Endothelial cell of umbilical vein (primary cell): ENCODE results near the gene TCN2. TPM values are rescaled to one million over a fixed set of nuclear protein-coding genes. Genes with fewer than 3 reads are reported as not detected.

Experiments
- BruUV-seq: library from RNA; stranded (reverse); fragments of 400-500 nt; replicated peaks from 2 replicates; lab custom pipeline; 2021; lab: Mats Ljungman, UMichigan
- CTCF ChIA-PET: fragments of 300-600, 350-600 bp; sonication (Branson Sonifier 250); formaldehyde crosslinking; loops from one replicate; lab custom pipeline; 2021; ENCODE audit warnings: antibody characterized with exemption, inconsistent platforms; lab: Charles Lee
- POLR2A ChIA-PET: fragments of 300-600, 350-600 bp; sonication (Branson Sonifier 250); formaldehyde crosslinking; loops from one replicate; lab custom pipeline; 2021; ENCODE audit warnings: antibody characterized with exemption, inconsistent platforms; lab: Charles Lee
- DNase-seq: peaks from one replicate; pipeline ENCODE4 v3.0.0-alpha.2; 2011; ENCODE audit warnings: low read depth, low spot score
- FAIRE-seq: peaks from 2 replicates; lab custom pipeline; 2011; peaks lifted over from hg19 to GRCh38; lab: Jason Lieb, UNC
- H2AFZ ChIP-seq: 2 replicates; pipeline ENCODE4 v1.6.0; 2012; ENCODE audit warnings: low read depth, low read length, control low read depth, inconsistent platforms
- H3K27ac ChIP-seq: 2 replicates; pipeline ENCODE4 v1.5.1; 2011; ENCODE audit warnings: low read depth, mild to moderate bottlenecking, control low read depth, low read length, moderate library complexity; ENCODE audit not compliant: insufficient read depth
- H3K27me3 ChIP-seq, 2 experiments: 2 replicates each; pipeline versions ENCODE4 v1.6.0 to v1.6.1; 2011; ENCODE audit warnings: low read length in 2 of 2, mixed read lengths in 1 of 2; ENCODE audit not compliant: control insufficient read depth in 2 of 2, insufficient read depth in 2 of 2
- H3K36me3 ChIP-seq, 2 experiments: 2 replicates in 1 of 2; 3 replicates in 1 of 2; pipeline ENCODE4 v1.5.1; 2011; ENCODE audit warnings: low read length in 2 of 2, mild to moderate bottlenecking in 1 of 2, moderate library complexity in 1 of 2; ENCODE audit not compliant: control insufficient read depth in 2 of 2, insufficient read depth in 2 of 2; ENCODE audit errors: extremely low read depth in 1 of 2
- H3K4me1 ChIP-seq: 3 replicates; pipeline ENCODE4 v1.5.1; 2011; ENCODE audit warnings: mild to moderate bottlenecking, low read length; ENCODE audit not compliant: control insufficient read depth, insufficient read depth; ENCODE audit errors: extremely low read depth
- H3K4me2 ChIP-seq: 2 replicates; pipeline ENCODE4 v1.6.1; 2011; ENCODE audit warnings: low read length, control low read depth, mixed read lengths; ENCODE audit not compliant: insufficient read depth
- H3K4me3 ChIP-seq, 3 experiments: fragments of 200-600 bp in 1 of 3; sonication (generic), shearing (Covaris generic) in 1 of 3; replicated peaks in 1 of 3; 2 replicates each; pipeline ENCODE4 v1.5.1; 2011 to 2016; ENCODE audit warnings: control low read depth in 3 of 3, low read length in 3 of 3, mild to moderate bottlenecking in 2 of 3, inconsistent platforms in 1 of 3, low read depth in 1 of 3, moderate library complexity in 1 of 3; ENCODE audit not compliant: insufficient read depth in 1 of 3
- H3K79me2 ChIP-seq: 2 replicates; pipeline ENCODE4 v1.6.0; 2012; ENCODE audit warnings: low read length, inconsistent platforms; ENCODE audit not compliant: control insufficient read depth, insufficient read depth
- H3K9ac ChIP-seq: replicated peaks from 2 replicates; pipeline ENCODE3; 2011; ENCODE audit warnings: low read length, control low read depth; ENCODE audit not compliant: insufficient read depth; ENCODE audit errors: extremely low read depth
- H3K9me1 ChIP-seq: replicated peaks from 3 replicates; pipeline ENCODE4 v1.6.0; 2011; ENCODE audit warnings: mild to moderate bottlenecking, low read length; ENCODE audit not compliant: control insufficient read depth, insufficient read depth; ENCODE audit errors: extremely low read depth
- H3K9me3 ChIP-seq: replicated peaks from 2 replicates; pipeline ENCODE4 v1.5.1; 2012; ENCODE audit warnings: low read length, inconsistent platforms; ENCODE audit not compliant: control insufficient read depth, insufficient read depth
- H4K20me1 ChIP-seq: replicated peaks from 2 replicates; pipeline ENCODE3; 2011; ENCODE audit warnings: mild to moderate bottlenecking, low read length; ENCODE audit not compliant: control insufficient read depth, insufficient read depth; ENCODE audit errors: extremely low read depth
- EZH2 ChIP-seq: IDR thresholded peaks from 2 replicates; pipeline ENCODE4 v1.6.1; 2012; ENCODE audit warnings: borderline replicate concordance, low read depth, mild to moderate bottlenecking, moderate library complexity, low read length, inconsistent platforms; ENCODE audit not compliant: severe bottlenecking
- FOS ChIP-seq: IDR thresholded peaks from 2 replicates; pipeline ENCODE4 v1.6.1; 2011; ENCODE audit warnings: mild to moderate bottlenecking, low read length, moderate library complexity, borderline replicate concordance; ENCODE audit not compliant: insufficient read depth
- GATA2 ChIP-seq: IDR thresholded peaks from 2 replicates; pipeline ENCODE4 v1.7.0; 2011; ENCODE audit warnings: low read depth, mild to moderate bottlenecking, moderate library complexity, mixed read lengths, low read length; ENCODE audit not compliant: insufficient read length, insufficient read depth
- JUN ChIP-seq: IDR thresholded peaks from 2 replicates; pipeline ENCODE4 v1.6.1; 2011; ENCODE audit warnings: borderline replicate concordance, low read depth; ENCODE audit not compliant: insufficient read length, insufficient read depth
- MYC ChIP-seq: IDR thresholded peaks from one replicate; pipeline ENCODE4 v1.6.1; 2011; ENCODE audit warnings: mild to moderate bottlenecking, low read depth, low read length
- POLR2A ChIP-seq: IDR thresholded peaks from 2 replicates; pipeline ENCODE4 v1.6.1; 2012; ENCODE audit warnings: low read depth, mild to moderate bottlenecking, control low read depth, low read length
- POLR2AphosphoS5 ChIP-seq: IDR thresholded peaks from 2 replicates; pipeline ENCODE4 v1.6.1; 2012; ENCODE audit warnings: low read depth, mild to moderate bottlenecking, control low read depth, low read length, moderate library complexity; ENCODE audit not compliant: insufficient read depth
- dilution Hi-C: fragments of 300-500 bp; cut with MboI; formaldehyde crosslinking; loops from one replicate; pipeline ENCODE4 v1.15.0; 2019; ENCODE audit warnings: low sequenced_read_pairs; ENCODE audit not compliant: extremely low pct_ligation_motif_present
- intact Hi-C: fragments of 100-400 bp; cut with micrococcal nuclease; formaldehyde crosslinking; loops from one replicate; pipeline ENCODE4 v1.10.0; 2022
- polyA plus RNA-seq, 4 experiments: library from polyadenylated mRNA; depleted of rRNA in 3 of 4; stranded (reverse) in 3 of 4; unstranded in 1 of 4; fragments of >200 nt; gene quantifications; 2 replicates each; pipeline versions ENCODE4 v1.2.1 to v1.2.3, GENCODE V29; 2011 to 2012; ENCODE audit warnings: missing spikeins in 1 of 4
- total RNA-seq: library from RNA; stranded (reverse); gene quantifications from 2 replicates; pipeline ENCODE4 v1.2.3, GENCODE V29; 2021
- TF ChIP-seq, protein P1 (sequence below), 2 donors: IDR thresholded peaks; 1 replicate in 1 of 2; 2 replicates in 1 of 2; pipeline ENCODE4 v1.5.1; 2011; ENCODE audit warnings: low read length in 2 of 2, mild to moderate bottlenecking in 2 of 2, moderate library complexity in 2 of 2, control low read depth in 1 of 2, inconsistent platforms in 1 of 2, low read depth in 1 of 2; ENCODE audit not compliant: insufficient read depth in 1 of 2; ENCODE audit errors: extremely low read depth in 1 of 2
- TF ChIP-seq, protein P2 (sequence below): IDR thresholded peaks from 2 replicates; pipeline ENCODE4 v1.6.1; 2011; ENCODE audit not compliant: insufficient read depth, insufficient read length

The TCN2 gene
- total and polyA plus RNA-seq, 2 donors (not counting 3 experiments of a cell fraction or from before 2014, with no cell fraction given), result 80.6 to 188 TPM

GRCh38 chr22:30582051-30582450 is 24.9 kb upstream of the TCN2 start:
- H3K27ac ChIP-seq, result no peak overlapping the region
- H2AFZ ChIP-seq, result no peak overlapping the region
- H3K36me3 ChIP-seq, result peaks cover 19 to 59% of the 10 kb centered on the region in 2 experiments
- H3K9me3 ChIP-seq, result no peaks in the 10 kb centered on the region
- no peak overlapping the region for H3K4me3 ChIP-seq
- H3K4me2 ChIP-seq, result no peak overlapping the region
- no peaks in the 10 kb centered on the region for H3K27me3 ChIP-seq
- H3K9ac ChIP-seq, result no peak overlapping the region
- H3K9me1 ChIP-seq, result no peaks in the 10 kb centered on the region
- no peaks in the 10 kb centered on the region for H4K20me1 ChIP-seq
- DNase-seq, result no peak
- no TSS peak for BruUV-seq
- H3K4me1 ChIP-seq, result peaks cover 17% of the 10 kb centered on the region
- intact Hi-C loops, result no loop called here
- ChIA-PET CTCF (interaction anchor here (1.4 to 1.8 kb wide), 2 partner anchors 19 to 52 kb away, joined by 3 to 7 read pairs; no protein-coding TSS in a partner anchor), POLR2A (no interaction called here)
- FAIRE-seq, result no peak
- H3K79me2 ChIP-seq, result no peaks in the 10 kb centered on the region
- dilution Hi-C loops, result no loop called here
- TF ChIP-seq FOS, result no peak
- TF ChIP-seq, protein P1, sequence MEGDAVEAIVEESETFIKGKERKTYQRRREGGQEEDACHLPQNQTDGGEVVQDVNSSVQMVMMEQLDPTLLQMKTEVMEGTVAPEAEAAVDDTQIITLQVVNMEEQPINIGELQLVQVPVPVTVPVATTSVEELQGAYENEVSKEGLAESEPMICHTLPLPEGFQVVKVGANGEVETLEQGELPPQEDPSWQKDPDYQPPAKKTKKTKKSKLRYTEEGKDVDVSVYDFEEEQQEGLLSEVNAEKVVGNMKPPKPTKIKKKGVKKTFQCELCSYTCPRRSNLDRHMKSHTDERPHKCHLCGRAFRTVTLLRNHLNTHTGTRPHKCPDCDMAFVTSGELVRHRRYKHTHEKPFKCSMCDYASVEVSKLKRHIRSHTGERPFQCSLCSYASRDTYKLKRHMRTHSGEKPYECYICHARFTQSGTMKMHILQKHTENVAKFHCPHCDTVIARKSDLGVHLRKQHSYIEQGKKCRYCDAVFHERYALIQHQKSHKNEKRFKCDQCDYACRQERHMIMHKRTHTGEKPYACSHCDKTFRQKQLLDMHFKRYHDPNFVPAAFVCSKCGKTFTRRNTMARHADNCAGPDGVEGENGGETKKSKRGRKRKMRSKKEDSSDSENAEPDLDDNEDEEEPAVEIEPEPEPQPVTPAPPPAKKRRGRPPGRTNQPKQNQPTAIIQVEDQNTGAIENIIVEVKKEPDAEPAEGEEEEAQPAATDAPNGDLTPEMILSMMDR (IDR thresholded peaks at IDR 0.05; ENCODE audit: extremely low read depth in 1 of 2, insufficient read depth in 1 of 2, low read depth in 1 of 2, low read length in 2 of 2), result no peak
- no peak for TF ChIP-seq MYC
- no peak for TF ChIP-seq POLR2A
- TF ChIP-seq GATA2, result no peak
- TF ChIP-seq, protein P2, sequence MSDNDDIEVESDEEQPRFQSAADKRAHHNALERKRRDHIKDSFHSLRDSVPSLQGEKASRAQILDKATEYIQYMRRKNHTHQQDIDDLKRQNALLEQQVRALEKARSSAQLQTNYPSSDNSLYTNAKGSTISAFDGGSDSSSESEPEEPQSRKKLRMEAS, result no peak
- TF ChIP-seq POLR2AphosphoS5, result no peak
- no peak for TF ChIP-seq JUN
- no peak for TF ChIP-seq EZH2
